ENCODE measurements around the gene SAE1. TPM values are rescaled to one million over a fixed set of nuclear protein-coding genes. Genes with fewer than 3 reads are reported as not detected.
A peak's percentile ranks its signal among the peaks of the same experiment; 100 is the strongest.

SAE1 gene
- total RNA-seq, 1 donor from 2014 or later = 49.9 TPM

DNA sequence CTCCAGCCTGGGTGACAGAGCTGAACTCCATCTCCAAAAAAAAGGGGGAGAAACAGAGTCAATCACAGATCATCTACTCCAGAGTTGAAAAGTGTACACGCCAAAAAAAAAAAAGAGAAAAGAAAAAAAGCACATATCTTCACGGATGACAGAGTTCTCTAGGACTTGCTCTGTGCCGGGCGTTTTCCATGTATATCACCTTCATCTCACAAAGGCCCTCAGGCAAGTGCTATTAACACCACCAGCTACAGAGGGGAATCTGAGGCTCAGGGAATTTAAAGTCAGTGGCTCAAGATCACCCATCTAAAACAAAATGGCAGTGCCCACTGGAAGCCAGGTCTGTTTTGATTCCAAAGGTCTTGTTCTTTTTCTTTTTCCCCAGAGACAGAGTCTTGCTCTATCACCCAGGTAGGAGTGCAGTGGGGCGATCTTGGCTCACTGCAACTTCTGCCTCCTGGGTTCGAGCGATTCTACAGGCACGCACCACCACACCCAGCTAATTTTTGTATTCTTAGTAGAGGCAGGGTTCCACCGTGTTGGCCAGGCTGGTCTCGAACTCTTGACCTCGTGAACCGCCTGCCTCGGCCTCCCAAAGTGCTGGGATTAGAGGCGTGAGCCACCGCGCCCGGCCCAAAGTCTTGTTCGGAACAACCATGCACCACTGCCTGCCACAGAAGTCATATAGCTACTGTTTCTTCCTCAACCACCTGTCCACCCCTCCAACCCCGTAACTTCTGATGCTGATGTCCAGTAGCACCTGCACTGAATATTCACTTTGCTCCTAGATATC lies 42.2 kb downstream of the SAE1 start:
- Histone ChIP-seq H3K4me1 (peaks cover 25% of the 10 kb centered on the region), H3K27ac (no peak overlapping the region), H3K4me3 (no peak overlapping the region), H3K27me3 (ENCODE audit: low read depth) (no peaks in the 10 kb centered on the region), H3K36me3 (peaks cover 59% of the 10 kb centered on the region), H3K9me3 (no peaks in the 10 kb centered on the region)
- ATAC-seq (no peak), DNase-seq (no peak)
- TF ChIP-seq, protein P1, sequence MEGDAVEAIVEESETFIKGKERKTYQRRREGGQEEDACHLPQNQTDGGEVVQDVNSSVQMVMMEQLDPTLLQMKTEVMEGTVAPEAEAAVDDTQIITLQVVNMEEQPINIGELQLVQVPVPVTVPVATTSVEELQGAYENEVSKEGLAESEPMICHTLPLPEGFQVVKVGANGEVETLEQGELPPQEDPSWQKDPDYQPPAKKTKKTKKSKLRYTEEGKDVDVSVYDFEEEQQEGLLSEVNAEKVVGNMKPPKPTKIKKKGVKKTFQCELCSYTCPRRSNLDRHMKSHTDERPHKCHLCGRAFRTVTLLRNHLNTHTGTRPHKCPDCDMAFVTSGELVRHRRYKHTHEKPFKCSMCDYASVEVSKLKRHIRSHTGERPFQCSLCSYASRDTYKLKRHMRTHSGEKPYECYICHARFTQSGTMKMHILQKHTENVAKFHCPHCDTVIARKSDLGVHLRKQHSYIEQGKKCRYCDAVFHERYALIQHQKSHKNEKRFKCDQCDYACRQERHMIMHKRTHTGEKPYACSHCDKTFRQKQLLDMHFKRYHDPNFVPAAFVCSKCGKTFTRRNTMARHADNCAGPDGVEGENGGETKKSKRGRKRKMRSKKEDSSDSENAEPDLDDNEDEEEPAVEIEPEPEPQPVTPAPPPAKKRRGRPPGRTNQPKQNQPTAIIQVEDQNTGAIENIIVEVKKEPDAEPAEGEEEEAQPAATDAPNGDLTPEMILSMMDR (IDR thresholded peaks at IDR 0.05) = no peak
- intact Hi-C loops (cut with DNase I) = no loop called here

DNA sequence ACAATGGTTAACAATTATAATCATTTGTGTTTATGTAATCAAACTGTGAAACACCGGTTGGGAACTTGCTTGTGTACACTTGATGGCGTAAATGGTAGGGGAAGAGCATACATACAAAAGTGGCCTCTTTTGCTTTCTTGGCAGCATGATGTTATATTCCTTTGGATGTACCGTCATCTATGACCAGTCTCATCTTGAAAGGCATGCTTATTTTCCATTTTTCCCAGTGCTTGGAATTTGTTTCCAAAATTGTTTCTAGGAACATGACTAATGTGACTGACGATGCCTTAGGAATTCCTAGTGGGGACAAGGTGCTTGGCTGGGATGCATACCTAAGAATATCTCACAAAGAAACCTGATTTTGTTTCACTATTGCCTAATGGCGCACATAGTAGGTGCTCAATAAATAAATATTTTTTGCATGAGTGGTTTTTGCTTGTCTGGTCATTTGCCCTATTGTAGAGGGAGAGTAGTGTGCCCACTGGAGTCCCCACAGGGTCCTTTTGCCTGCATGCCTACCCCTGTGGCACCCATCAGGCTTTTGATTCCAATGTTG lies 45.5 kb downstream of the SAE1 start:
- Histone ChIP-seq H3K9me3 (no peaks in the 10 kb centered on the region), H3K27ac (peak overlapping the region; percentile 44), H3K27me3 (ENCODE audit: low read depth) (no peaks in the 10 kb centered on the region), H3K4me1 (peaks cover 26% of the 10 kb centered on the region), H3K4me3 (no peak overlapping the region), H3K36me3 (peaks cover 36% of the 10 kb centered on the region)
- intact Hi-C loops (cut with DNase I) = no loop called here
- no peak for DNase-seq
- peak; percentile 13 to 79 for ATAC-seq
- TF ChIP-seq, protein P1 (IDR thresholded peaks at IDR 0.05) = no peak

DNA sequence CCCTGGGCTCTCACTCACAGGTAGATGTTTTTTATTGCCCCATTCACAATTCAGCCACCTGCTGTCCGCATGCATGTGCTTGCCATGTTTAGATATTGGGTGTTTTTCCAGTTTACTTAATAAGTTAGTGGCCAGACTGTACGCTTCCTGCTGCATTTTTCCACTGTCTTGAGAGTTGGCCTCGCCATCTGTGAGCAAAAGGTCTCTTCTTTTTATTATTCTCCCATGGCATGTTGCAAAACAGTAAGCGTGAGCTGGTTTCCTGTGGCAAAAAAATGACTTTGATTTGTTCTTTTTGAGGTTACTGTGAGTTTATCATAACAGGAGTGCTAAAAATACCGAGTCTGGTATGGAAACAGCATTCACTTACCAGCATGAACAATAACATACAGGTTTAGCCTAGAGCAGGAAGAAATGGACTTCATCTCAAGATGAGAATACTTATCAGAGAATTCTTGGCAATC lies 46.0 kb downstream of the SAE1 start:
- intact Hi-C loops (cut with DNase I) = no loop called here
- Histone ChIP-seq H3K4me3 (no peak overlapping the region), H3K36me3 (peaks cover 31% of the 10 kb centered on the region), H3K27me3 (ENCODE audit: low read depth) (no peaks in the 10 kb centered on the region), H3K4me1 (peaks cover 26% of the 10 kb centered on the region), H3K27ac (peak overlapping the region; percentile 44), H3K9me3 (no peaks in the 10 kb centered on the region)
- ATAC-seq = peak; percentile 21 to 24
- no peak for DNase-seq
- TF ChIP-seq, protein P1 (IDR thresholded peaks at IDR 0.05) = no peak

DNA sequence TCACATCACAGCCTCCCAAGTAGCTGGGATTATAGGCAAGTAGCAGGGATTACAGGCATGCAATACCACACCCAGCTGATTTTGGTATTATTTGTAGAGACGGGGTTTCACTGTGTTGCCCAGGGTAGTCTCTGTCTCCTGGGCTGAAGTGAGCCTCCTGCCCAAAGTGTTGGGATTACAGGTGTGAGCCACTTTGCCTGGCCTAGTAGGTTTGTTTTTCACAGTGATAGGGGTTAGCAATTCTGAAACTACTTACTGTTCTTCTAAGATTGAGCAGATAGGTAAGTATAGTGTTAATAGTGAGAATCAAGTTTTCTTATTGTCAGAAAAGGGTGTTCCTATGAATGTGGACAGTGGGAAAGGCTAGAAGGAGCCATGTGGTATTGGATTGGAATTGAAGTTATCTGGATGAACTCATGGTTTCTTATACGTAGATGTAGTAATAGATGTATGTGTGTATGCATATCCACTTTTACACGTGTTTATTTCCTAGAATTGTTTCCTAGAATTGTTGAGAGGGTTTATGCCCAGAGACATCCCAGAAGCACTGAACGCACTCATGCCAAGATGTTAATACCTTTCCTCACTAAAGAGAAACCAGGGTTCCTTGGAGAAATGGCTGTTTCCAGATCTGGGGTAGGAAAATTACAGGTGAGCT lies 49.1 kb downstream of the SAE1 start:
- ATAC-seq (no peak), DNase-seq (no peak)
- Histone ChIP-seq H3K4me3 (no peak overlapping the region), H3K36me3 (peaks cover 19% of the 10 kb centered on the region), H3K4me1 (peaks cover 26% of the 10 kb centered on the region), H3K27ac (no peak overlapping the region), H3K27me3 (ENCODE audit: low read depth) (no peaks in the 10 kb centered on the region), H3K9me3 (no peaks in the 10 kb centered on the region)
- intact Hi-C loops (cut with DNase I) = no loop called here
- TF ChIP-seq, protein P1 (IDR thresholded peaks at IDR 0.05) = no peak

DNA sequence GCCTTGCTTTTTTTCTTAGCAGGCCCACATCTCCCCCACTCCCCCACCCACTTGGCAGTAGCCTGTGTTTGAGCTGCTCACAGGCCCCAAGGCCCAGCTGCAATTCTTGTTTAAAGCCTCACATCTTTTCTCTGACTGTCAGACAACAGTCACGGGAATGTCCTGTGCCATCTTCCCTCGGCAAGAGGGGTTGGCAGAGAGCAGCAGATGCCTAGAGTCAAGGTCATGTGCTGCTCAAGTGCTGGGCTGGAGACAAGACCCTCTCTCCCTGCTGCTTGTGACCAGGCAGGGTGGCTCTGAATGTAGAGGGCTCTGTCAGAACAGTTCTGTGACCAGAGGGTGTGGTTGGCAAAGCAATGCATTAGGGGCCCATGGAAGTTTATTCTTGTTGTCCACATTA lies 53.0 kb downstream of the SAE1 start:
- intact Hi-C loops (cut with DNase I) = no loop called here
- peaks cover 19% of the 10 kb centered on the region for H3K36me3 ChIP-seq
- TF ChIP-seq, protein P1 (IDR thresholded peaks at IDR 0.05) = no peak

More for the DNA sequence above, 53.0 kb downstream of the SAE1 start:
- Histone ChIP-seq H3K9me3 (no peaks in the 10 kb centered on the region), H3K4me3 (no peak overlapping the region), H3K27ac (no peak overlapping the region), H3K27me3 (ENCODE audit: low read depth) (no peaks in the 10 kb centered on the region), H3K4me1 (no peaks in the 10 kb centered on the region)
- no peak for ATAC-seq
- DNase-seq = no peak

All from lower lobe of right lung (tissue), 2 donors.